HG02884 (cell line): ENCODE data around the gene LCK.

Experiments
- ATAC-seq: cut with Tn5 transposase; IDR thresholded peaks from one replicate; pipeline ENCODE4 v1.9.1; 2021; ENCODE audit warnings: mild to moderate bottlenecking, moderate library complexity; ENCODE audit not compliant: unreplicated experiment

LCK gene

DNA sequence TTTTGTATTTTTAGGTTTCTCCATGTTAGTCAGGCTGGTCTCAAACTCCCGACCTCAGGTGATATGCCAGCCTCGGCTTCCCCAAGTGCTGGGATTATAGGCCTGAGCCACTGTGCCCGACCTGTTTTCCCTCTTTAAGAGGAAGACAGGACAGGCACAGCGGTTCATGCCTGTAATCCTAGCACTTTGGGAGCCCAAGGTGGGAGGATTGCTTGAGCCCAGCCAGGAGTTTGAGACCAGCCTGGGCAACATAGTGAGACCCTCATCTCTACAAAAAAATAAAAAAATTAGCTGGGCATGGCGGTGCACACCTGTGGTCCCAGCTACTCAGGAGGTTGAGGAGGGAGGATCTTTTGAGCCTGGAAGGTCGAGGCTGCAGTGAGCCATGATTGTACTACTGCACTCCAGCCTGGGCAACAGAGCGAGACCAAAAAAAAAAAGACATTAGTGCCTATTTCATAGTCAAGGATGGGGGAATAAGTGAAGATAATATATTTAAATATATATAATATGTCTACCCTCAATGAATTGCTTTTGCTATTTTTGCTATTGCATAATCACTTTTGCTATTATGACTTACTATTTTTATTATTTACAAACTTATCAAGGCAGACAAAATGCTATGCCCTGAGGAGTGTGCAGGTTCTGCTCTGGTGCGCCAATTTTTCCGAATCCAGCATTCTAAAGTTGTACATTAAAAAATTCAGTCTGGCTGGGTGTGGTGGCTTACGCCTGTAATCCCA lies 67.2 kb downstream of the LCK start:
- ATAC-seq, result no peak

DNA sequence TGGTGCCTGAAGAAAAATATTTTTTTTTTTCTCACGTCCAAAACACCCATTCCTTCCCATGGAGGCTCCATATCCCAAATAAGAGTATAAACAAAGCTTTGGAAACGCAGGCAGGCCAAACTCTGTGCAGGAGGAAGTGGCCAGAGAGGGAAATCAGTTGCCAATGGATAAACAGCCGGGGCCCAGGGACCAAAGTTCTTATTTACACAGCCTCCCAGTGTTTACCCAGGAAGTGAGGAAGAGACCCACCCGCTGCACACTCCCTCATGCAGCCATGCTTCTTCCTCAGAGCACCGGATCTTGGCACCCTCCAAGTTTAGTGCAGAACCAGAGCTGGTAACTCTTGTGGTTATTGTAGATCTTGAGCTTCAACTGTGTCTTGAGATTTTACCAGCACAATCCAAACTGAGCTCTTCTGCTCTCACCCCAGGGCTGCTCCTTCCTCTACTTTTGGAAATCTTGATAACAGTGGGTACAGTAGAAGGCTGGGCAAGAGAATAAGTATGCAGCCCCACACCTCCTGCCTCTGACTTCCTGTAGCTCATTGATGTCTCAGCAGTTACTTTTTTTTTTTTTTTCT lies 70.7 kb downstream of the LCK start:
- no peak for ATAC-seq

DNA sequence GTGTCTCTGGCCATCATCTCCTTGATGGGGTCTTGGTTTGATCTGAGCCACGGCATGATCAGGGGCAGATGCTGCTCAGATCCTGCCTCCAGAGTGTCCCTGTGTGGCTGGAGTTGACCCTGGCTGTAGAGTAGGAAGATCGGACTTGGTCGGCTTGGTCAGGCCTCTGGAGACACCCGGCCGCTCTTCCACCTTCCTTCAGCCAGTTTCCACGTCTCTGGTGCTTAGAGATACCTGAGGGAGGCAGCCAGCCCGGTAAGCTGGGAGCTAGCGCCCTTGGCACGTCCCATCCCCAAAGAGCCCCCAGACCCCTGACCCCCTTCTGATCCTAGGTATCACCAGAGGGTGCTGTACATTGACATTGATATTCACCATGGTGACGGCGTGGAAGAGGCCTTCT lies 76.1 kb downstream of the LCK start:
- ATAC-seq, result no peak

DNA sequence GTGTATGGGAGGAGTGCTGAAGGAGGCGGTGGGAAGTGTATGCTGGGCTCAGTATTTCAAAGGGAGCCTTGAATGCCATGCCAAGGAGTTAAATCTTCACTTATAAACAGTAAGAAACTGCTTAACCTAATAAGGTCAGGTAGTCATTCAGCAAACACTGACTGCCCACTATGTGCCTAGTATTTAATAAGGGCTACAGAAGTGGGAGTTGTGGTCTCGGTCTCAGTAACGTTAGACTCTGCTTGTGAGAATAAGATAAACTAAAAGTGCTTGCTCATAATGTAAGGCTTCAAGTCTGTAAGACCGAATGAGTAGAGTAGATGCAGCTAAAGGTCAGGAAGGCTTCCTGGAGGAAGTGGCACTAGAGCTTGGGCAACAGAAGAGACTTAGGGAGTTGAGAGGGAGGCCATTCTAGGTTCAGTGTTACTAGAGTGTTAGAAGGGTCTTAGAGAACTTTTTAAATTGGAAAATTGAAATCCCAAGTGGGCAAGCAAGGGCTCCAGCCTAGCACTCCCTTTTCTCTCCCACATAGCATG lies 78.9 kb downstream of the LCK start:
- ATAC-seq, result no peak

DNA sequence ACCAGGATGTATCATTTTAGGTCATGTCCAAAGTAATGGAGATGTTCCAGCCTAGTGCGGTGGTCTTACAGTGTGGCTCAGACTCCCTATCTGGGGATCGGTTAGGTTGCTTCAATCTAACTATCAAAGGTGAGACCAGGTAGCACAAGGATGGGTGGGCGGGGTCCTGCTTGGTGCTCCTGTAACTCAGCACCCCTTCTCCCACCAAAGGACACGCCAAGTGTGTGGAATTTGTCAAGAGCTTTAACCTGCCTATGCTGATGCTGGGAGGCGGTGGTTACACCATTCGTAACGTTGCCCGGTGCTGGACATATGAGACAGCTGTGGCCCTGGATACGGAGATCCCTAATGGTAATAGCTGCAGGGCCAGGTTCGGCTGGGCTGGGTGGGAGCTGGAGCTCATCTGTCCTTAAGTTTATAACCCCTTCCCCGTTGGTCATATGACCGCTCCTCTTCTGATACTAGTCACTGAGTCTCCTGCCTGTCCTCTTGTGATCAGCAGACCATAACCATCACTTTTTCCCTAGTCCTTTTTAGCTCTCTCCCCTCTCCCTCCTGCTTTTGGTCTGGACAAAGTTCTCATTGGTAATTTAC lies 79.6 kb downstream of the LCK start:
- ATAC-seq, result no peak

DNA sequence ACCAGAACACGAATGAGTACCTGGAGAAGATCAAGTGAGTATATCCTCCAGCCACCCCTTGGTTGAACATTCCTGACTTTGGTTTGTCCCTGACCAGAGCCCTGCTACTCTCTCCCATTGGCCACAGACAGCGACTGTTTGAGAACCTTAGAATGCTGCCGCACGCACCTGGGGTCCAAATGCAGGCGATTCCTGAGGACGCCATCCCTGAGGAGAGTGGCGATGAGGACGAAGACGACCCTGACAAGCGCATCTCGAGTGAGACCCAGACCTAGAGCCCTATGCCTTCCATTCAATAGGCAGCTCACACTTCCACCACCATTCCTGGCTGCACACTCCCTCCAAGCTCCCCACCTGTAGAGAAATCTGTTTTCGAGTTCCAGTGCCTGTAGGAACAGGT lies 80.5 kb downstream of the LCK start:
- no peak for ATAC-seq

DNA sequence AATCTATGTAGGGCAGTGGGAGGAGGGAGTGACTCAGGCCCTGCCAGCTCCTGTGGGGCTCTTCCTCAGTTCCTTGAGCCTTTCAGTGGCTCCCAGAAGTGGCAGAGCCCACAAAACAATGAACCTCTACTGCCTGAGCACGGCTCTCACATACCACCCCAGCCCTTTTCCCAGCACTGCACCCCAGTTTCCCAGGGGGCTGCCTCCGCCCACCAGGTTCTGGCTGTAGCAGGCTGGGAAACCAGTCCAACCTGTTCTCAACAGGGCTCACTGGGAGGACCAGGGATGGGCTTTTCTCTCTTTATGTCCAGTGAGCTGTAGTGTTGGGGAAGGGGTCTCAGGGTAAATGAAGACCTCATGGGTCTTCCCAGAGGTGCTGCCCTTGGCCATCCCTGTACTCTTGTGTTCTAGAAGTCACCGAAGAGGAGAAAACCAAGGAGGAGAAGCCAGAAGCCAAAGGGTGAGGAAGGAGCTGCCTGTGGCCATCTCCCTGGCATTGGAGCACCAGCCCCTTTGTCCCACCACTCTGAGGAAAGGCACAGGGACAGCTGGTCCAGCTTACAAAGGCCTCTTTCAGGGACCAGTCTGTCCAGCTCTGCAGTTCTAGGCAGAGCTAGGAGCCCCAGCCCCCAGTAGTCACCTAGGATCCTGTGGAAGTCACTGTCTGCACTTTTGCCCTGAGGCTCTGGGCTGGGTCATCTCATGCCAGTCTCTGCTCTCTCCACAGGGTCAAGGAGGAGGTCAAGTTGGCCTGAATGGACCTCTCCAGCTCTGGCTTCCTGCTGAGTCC lies 81.4 kb downstream of the LCK start:
- no peak for ATAC-seq

DNA sequence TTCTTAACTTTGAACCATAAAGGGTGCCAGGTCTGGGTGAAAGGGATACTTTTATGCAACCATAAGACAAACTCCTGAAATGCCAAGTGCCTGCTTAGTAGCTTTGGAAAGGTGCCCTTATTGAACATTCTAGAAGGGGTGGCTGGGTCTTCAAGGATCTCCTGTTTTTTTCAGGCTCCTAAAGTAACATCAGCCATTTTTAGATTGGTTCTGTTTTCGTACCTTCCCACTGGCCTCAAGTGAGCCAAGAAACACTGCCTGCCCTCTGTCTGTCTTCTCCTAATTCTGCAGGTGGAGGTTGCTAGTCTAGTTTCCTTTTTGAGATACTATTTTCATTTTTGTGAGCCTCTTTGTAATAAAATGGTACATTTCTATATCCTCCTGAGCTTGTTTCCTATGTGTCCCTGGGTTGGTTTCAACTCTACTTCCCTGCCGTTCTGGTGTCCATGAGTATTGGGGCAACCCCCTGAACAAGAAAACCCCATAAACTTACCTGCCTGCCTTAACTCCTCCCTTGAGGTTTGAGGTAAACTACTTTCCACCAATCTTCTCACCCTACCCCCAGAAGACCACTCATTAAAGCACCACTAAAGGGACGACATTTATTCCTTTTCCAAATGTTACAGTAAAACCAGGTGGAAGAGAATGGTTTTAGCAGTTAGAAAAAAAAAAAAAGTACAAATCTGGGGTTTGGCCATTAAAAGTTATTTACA lies 82.3 kb downstream of the LCK start:
- no peak for ATAC-seq

DNA sequence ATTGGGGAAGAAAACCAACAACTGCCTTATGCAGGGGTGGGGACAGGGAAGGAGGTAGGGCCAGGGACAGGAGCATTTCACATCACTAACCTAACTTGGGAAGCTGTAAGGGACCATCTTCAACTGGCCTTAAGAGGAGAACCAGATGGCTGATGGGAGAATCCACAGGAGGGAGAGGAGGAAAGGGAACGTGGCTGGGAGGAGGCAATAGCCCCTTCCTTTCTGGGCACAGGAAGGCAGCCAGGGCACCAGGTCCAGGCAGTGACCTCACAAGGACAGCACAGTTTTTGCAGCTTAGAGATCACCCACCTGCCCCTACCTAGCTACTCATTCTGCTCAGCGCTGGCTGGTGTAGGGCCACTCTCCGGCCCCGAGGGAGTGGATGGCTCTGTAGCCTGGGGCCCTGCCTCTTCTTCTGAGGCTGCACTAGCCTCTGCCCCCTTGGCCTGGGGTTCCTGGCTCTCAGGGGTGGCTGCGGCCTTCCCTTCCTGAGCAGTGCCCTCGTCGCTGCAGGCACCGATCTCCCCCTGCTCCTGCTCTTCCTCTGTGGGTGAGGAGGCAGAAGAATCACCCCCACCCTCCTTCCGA lies 83.3 kb downstream of the LCK start:
- ATAC-seq, result no peak

DNA sequence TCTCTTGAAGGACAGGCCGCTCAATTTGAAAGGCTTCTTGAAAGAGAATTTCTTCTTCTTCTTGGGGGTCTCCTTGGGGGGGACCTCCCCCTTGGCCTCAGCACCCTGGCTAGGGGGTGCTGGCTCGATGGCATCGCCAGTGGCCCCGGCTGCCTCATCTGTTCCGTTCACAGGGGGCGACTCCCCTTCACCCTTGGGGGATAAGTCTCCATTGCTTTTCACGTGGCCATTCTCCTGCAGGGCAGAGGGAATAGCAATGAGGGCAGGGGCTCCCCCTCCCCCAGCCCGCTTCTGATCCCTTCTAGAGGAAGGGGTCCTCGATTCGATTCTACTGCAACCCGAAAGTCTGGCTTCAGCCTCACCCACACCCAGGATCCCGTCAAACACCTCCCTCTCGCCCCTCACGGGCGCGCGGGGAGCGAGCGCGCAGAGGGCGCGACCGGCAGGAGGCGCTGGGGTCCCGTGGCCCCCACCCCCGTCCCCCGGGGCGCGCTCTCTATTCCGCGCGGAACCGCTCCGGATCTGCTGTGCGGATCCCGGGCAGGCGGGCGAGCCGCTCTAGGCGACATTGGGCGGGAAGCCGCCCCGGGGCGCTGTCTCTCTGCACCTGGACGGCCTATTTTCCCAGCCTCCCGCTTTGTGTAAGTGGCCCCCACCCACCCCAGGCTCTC lies 83.9 kb downstream of the LCK start:
- no peak for ATAC-seq

DNA sequence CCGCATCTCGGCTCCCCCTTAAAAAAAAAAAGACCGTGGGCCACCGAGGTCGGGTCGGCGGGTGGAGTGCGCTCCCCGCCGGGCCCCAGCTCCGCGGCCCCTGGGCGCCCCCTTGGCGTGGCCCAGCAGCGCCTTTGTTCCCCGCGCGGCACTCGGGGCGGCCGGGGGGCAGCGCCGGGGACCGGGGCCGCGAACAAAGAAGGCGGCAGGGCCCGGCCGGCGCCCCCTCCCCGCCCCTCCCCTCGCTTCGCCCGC lies 84.4 kb downstream of the LCK start:
- no peak for ATAC-seq
